Activated naive CD8-positive, alpha-beta T cell treated with anti-CD3 and anti-CD28 coated beads, Interleukin-2, amount 10 ng/mL, durations not matched to agents 7 days and 5 days (primary cell): ENCODE results near the gene GDPD4. TPM values are rescaled to one million over a fixed set of nuclear protein-coding genes. Genes with fewer than 3 reads are reported as not detected.
"Not testable (repeated sequence)": the region's sequence is repeated elsewhere in the genome, so short reads cannot be mapped to it uniquely, and the experiment has no call there.

Source experiments
- ATAC-seq: fragments of 150-1000 bp; cut with Tn5 transposase; one replicate; pipeline ENCODE4 v1.10.0; 2021; ENCODE audit warnings: low read depth, moderate library complexity
- POLR2A ChIA-PET: fragments of 350-600 bp; sonication (Branson Sonifier 250); formaldehyde crosslinking; loops from one replicate; lab custom pipeline; 2021; ENCODE audit warnings: antibody characterized with exemption; lab: Charles Lee
- DNase-seq: peaks from one replicate; pipeline ENCODE4 v3.0.0; 2021
- H3K27ac Mint-ChIP-seq: one replicate; pipeline ENCODE4 v1.8.0; 2022; ENCODE audit warnings: mild to moderate bottlenecking, mixed read lengths
- H3K27me3 Mint-ChIP-seq: one replicate; pipeline ENCODE4 v1.8.0; 2022; ENCODE audit warnings: mild to moderate bottlenecking, moderate library complexity, mixed read lengths
- H3K36me3 Mint-ChIP-seq: one replicate; pipeline ENCODE4 v1.8.0; 2021; ENCODE audit warnings: mild to moderate bottlenecking, mixed read lengths
- H3K4me1 Mint-ChIP-seq: one replicate; pipeline ENCODE4 v1.8.0; 2021; ENCODE audit warnings: mixed read lengths
- H3K4me3 Mint-ChIP-seq: one replicate; pipeline ENCODE4 v1.8.0; 2022; ENCODE audit warnings: mild to moderate bottlenecking, moderate library complexity, mixed read lengths
- H3K9me3 Mint-ChIP-seq: one replicate; pipeline ENCODE4 v1.8.0; 2021; ENCODE audit warnings: mixed read lengths
- total RNA-seq, 2 experiments: library from RNA; stranded (reverse); gene quantifications; one replicate each; pipeline ENCODE4 v1.2.3, GENCODE V29; 2021

Gene GDPD4
- total RNA-seq, 2 experiments from 2014 or later, result not detected

- Mint-ChIP-seq H3K36me3 (no peaks in the 10 kb centered on the region), H3K4me1 (no peaks in the 10 kb centered on the region), H3K27ac (no peak overlapping the region), H3K4me3 (no peak overlapping the region), H3K27me3 (peaks cover 22% of the 10 kb centered on the region), H3K9me3 (no peaks in the 10 kb centered on the region)
- ATAC-seq (no peak), DNase-seq (no peak)
- POLR2A ChIA-PET, result no interaction called here
Measured at GRCh38 chr11:77311701-77312100, 10.2 kb upstream of the GDPD4 start.

DNA sequence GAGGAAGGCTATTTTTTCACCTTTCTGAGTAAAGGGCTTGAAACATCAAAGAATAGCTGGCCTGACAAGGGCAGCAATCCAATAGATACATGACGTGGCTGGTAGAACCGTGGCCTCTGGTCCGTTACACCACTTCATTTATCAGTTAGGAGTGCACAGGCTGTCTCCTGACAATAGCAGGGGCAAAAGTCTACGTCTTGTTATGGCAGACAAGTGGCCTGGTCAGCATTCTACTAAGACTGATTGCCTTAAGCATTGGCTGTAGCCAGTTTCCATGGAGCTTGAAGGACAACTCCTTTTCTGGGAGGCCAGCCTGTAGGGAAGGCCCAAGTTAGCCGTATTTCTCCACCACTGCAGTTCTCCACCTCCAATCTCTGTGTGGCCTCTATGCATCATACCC lies 9.2 kb upstream of the GDPD4 start:
- Mint-ChIP-seq H3K27me3 (peaks cover 18% of the 10 kb centered on the region), H3K27ac (no peak overlapping the region), H3K4me3 (no peak overlapping the region), H3K36me3 (no peaks in the 10 kb centered on the region), H3K4me1 (no peaks in the 10 kb centered on the region), H3K9me3 (no peaks in the 10 kb centered on the region)
- no peak for DNase-seq
- no peak for ATAC-seq
- POLR2A ChIA-PET, result no interaction called here

- Mint-ChIP-seq H3K4me3 (no peak overlapping the region), H3K4me1 (no peaks in the 10 kb centered on the region), H3K27ac (no peak overlapping the region), H3K9me3 (no peaks in the 10 kb centered on the region), H3K27me3 (peaks cover 10% of the 10 kb centered on the region), H3K36me3 (no peaks in the 10 kb centered on the region)
- POLR2A ChIA-PET, result no interaction called here
- ATAC-seq (no peak), DNase-seq (no peak)
Measured at GRCh38 chr11:77309401-77310085, 8.1 kb upstream of the GDPD4 start.

DNA sequence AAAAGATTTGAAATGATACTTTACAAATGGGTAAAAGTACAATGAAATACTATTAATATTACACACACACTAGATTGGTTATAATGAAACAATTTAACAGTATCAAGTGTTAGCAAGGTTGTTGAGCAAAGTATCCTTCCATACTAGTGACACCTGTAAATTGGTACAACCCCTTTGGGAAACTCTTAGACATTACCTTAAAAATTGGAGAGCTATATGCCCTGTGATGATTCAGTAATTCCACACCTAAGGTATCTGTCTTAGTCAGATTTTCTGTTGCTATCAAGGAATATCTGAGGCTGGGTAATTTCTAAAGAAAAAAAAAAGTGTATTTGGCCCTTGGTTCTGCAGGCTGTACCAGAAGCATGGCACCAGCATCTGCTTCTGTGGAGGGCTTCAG lies 7.4 kb upstream of the GDPD4 start:
- no peaks in the 10 kb centered on the region for H3K9me3 Mint-ChIP-seq
- H3K4me3 Mint-ChIP-seq, result no peak overlapping the region
- no peak overlapping the region for H3K27ac Mint-ChIP-seq
- H3K4me1 Mint-ChIP-seq, result no peaks in the 10 kb centered on the region
- no peaks in the 10 kb centered on the region for H3K36me3 Mint-ChIP-seq
- POLR2A ChIA-PET, result no interaction called here
- DNase-seq, result no peak
- ATAC-seq, result no peak
- peaks cover 10% of the 10 kb centered on the region for H3K27me3 Mint-ChIP-seq

GRCh38 chr11:77303328-77303727 lies 1.8 kb upstream of the GDPD4 start:
- peaks cover 6% of the 10 kb centered on the region for H3K27me3 Mint-ChIP-seq
- H3K4me3 Mint-ChIP-seq, result no peak overlapping the region
- DNase-seq (no peak), ATAC-seq (no peak)
- peaks cover 2% of the 10 kb centered on the region for H3K9me3 Mint-ChIP-seq
- H3K27ac Mint-ChIP-seq, result no peak overlapping the region
- H3K36me3 Mint-ChIP-seq, result no peaks in the 10 kb centered on the region
- H3K4me1 Mint-ChIP-seq, result no peaks in the 10 kb centered on the region
- POLR2A ChIA-PET, result no interaction called here

DNA sequence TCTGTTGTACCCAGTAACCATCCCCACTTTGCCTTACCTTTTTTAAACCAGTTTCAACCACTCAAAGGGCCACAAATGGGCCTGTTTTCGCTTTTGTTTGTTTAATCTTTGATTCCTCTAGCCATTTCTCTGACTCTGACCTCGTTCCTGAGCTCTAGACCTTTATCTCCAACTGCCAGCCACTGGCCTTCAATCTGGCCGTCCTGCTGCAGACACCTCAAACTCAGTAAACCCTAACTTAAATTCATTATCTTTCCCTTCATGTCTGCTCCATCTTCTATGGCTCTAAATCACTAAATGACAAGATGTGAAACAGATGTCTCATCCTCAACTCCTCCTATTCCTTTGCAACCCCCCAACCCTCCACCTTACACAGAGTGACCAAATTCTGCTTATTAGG lies 1.3 kb upstream of the GDPD4 start:
- Mint-ChIP-seq H3K9me3 (peaks cover 2% of the 10 kb centered on the region), H3K4me1 (no peaks in the 10 kb centered on the region), H3K27me3 (peaks cover 6% of the 10 kb centered on the region), H3K36me3 (no peaks in the 10 kb centered on the region), H3K4me3 (no peak overlapping the region), H3K27ac (no peak overlapping the region)
- ATAC-seq, result no peak
- POLR2A ChIA-PET, result no interaction called here
- DNase-seq, result no peak

DNA sequence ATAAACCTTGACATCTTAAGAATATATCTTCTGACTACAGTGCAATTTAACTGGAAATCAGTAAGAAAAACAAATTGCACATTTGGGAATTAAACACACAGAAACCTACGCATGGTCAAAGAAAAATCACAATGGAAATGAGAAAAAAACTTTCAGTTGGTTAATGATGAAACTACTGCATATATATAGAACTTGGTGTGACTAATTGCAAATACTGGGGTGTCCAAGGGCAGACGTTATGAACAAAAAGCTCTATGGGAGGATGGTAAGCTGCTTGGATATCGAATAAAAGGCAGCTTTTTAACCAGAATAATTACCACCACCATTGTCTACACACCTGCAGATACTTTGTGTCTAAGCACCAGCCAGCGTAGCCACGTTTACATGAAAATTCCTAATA lies 791 bp downstream of the GDPD4 start:
- H3K9me3 Mint-ChIP-seq, result peaks cover 2% of the 10 kb centered on the region
- peaks cover 6% of the 10 kb centered on the region for H3K27me3 Mint-ChIP-seq
- DNase-seq (no peak), ATAC-seq (no peak)
- POLR2A ChIA-PET, result no interaction called here
- H3K36me3 Mint-ChIP-seq, result no peaks in the 10 kb centered on the region
- H3K4me3 Mint-ChIP-seq, result no peak overlapping the region
- H3K27ac Mint-ChIP-seq, result no peak overlapping the region
- no peaks in the 10 kb centered on the region for H3K4me1 Mint-ChIP-seq

- H3K27me3 Mint-ChIP-seq, H3K4me3 Mint-ChIP-seq, POLR2A ChIA-PET, H3K36me3 Mint-ChIP-seq, H3K27ac Mint-ChIP-seq, H3K9me3 Mint-ChIP-seq, H3K4me1 Mint-ChIP-seq, DNase-seq, ATAC-seq: not testable (repeated sequence)
Measured at GRCh38 chr11:77300028-77300427, 1.5 kb downstream of the GDPD4 start.

DNA sequence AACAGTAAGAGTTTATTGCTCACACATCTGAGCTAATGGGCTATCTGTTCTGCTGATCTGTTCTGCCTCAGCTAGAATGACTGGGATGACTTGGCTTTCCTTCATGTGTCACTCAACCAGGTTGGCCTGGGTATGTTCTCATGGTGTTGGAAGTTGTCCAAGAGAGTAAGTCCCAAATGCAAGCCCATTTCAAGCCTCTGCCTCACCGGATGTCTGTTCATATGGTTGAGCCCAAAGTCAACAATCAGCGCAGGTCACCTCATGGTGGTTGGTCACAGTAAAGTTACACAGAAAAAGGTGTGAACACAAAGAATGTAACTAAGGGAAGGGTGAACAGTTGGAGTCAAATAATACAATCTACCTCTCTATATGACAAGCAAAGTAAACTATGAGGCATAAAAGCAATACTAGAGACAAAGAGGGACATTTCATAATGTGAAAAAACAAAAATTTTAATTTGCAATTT lies 1.9 kb downstream of the GDPD4 start:
- POLR2A ChIA-PET, result no interaction called here
- ATAC-seq (no peak), DNase-seq (no peak)
- Mint-ChIP-seq H3K4me1 (no peaks in the 10 kb centered on the region), H3K36me3 (no peaks in the 10 kb centered on the region), H3K4me3 (no peak overlapping the region), H3K9me3 (peaks cover 2% of the 10 kb centered on the region), H3K27me3 (peaks cover 7% of the 10 kb centered on the region), H3K27ac (no peak overlapping the region)

GRCh38 chr11:77294040-77294439 lies 7.4 kb downstream of the GDPD4 start:
- no peak for DNase-seq
- H3K27me3 Mint-ChIP-seq, result peaks cover 36% of the 10 kb centered on the region
- ATAC-seq, result no peak
- no peaks in the 10 kb centered on the region for H3K4me1 Mint-ChIP-seq
- no peak overlapping the region for H3K4me3 Mint-ChIP-seq
- no peaks in the 10 kb centered on the region for H3K9me3 Mint-ChIP-seq
- no peak overlapping the region for H3K27ac Mint-ChIP-seq
- no peaks in the 10 kb centered on the region for H3K36me3 Mint-ChIP-seq
- POLR2A ChIA-PET, result no interaction called here

DNA sequence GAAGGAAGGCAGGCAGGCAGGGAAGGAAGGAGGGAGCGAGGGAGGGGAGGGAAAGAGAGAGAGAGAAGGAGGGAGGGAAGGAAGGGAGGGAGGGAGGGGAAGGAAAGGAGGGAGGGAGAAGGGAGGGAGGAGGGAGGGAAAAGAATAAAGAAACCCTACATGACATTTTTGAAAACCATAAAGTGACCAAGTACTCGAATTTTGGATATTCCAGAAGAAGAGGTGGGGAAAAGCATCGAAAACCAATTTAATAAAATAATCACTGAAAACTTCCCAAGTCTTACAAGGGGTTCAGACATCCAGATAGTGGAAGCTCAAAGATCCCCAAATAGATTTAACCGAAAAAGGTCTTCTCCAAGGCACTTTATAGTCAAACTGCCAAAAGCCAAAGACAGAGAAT lies 11.7 kb downstream of the GDPD4 start:
- ATAC-seq, result no peak
- Mint-ChIP-seq H3K4me1 (no peaks in the 10 kb centered on the region), H3K4me3 (no peak overlapping the region), H3K27ac (no peak overlapping the region), H3K36me3 (no peaks in the 10 kb centered on the region), H3K27me3 (peaks cover 51% of the 10 kb centered on the region), H3K9me3 (no peaks in the 10 kb centered on the region)
- no peak for DNase-seq
- POLR2A ChIA-PET, result no interaction called here

DNA sequence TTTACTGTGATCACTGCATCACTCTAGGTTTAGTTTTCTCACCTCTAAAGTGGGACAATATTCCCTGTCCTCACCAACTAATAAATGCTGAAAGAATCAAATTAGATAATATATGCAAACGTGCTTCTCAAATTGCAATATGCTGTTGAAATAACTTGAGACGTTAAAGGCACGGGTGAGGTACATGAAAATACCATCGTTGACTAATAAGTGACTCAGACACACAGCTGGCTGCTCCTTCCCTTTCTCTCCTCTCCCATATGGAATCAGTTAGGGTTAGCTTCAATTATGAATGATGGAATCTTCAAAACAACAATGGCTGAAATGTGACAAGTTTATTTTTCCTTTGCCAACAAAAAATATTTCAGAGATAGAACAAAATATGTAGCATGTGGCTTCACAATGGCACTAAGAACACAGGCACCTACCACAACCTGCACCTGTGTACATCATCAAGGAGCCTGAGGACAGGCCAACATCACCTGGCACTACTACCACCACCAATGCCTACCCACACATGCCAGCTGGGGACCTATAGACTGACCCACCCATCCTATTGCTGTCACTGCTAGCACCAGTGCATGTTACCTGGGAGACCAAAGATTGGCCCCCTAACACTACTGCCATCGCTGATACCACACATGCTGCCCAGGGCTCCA lies 13.7 kb downstream of the GDPD4 start:
- DNase-seq, result no peak
- no peak for ATAC-seq
- Mint-ChIP-seq H3K4me3 (no peak overlapping the region), H3K36me3 (no peaks in the 10 kb centered on the region), H3K9me3 (no peaks in the 10 kb centered on the region), H3K27ac (no peak overlapping the region), H3K27me3 (peaks cover 47% of the 10 kb centered on the region), H3K4me1 (no peaks in the 10 kb centered on the region)
- POLR2A ChIA-PET, result no interaction called here

DNA sequence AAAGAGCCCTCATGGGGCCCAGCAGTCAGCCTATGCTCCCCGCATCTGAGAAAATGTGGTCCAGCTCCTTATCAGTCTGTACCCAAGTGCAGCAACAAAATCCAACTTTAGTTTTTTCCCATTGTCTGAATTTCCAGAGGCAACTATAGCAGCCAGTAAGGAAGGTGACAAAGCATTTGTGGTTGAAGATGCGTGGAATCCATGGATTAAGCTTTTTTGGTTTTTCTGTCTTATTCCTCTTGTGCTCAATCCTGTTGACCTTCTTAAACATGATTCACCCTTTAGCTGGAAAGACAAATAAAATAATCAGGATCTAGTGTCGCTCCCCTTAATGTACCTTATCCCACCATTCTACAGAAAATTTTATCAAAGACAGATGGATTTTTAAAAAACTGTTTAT lies 14.3 kb downstream of the GDPD4 start:
- no peak overlapping the region for H3K27ac Mint-ChIP-seq
- no peaks in the 10 kb centered on the region for H3K9me3 Mint-ChIP-seq
- H3K27me3 Mint-ChIP-seq, result peaks cover 47% of the 10 kb centered on the region
- DNase-seq (no peak), ATAC-seq (no peak)
- H3K4me3 Mint-ChIP-seq, result no peak overlapping the region
- POLR2A ChIA-PET, result no interaction called here
- H3K4me1 Mint-ChIP-seq, result no peaks in the 10 kb centered on the region
- no peaks in the 10 kb centered on the region for H3K36me3 Mint-ChIP-seq
